ENCODE data around the gene KCNQ1.

GRCh38 chr11:2555336-2555735, 110.5 kb downstream of the KCNQ1 start:
- TF ChIP-seq CTCF (IDR thresholded peaks at IDR 0.05) (no peak), POLR2A (IDR thresholded peaks at IDR 0.05) (no peak)

Measured in adrenal gland (tissue), 5 donors.